ENCODE results near the gene TIPRL.
A peak's percentile ranks its signal among the peaks of the same experiment; 100 is the strongest.
"Not testable (repeated sequence)": the region's sequence is repeated elsewhere in the genome, so short reads cannot be mapped to it uniquely, and the experiment has no call there.

TIPRL gene

GRCh38 chr1:168161459-168161858, 17.3 kb upstream of the TIPRL start:
- no peak for TF ChIP-seq TAF1 (IDR thresholded peaks at IDR 0.05; ENCODE audit: borderline replicate concordance, low read depth, low read length)
- no peak for TF ChIP-seq POLR2AphosphoS5 (IDR thresholded peaks at IDR 0.05; ENCODE audit: low read depth, low read length)
- no peak for TF ChIP-seq POLR2A (IDR thresholded peaks at IDR 0.05; ENCODE audit: low read depth, low read length)
- no peak for FAIRE-seq
- no peak for DNase-seq (ENCODE audit: insufficient read length)

GRCh38 chr1:168163670-168164069, 15.1 kb upstream of the TIPRL start:
- FAIRE-seq = no peak
- TF ChIP-seq POLR2AphosphoS5 (IDR thresholded peaks at IDR 0.05; ENCODE audit: low read depth, low read length) = no peak
- no peak for TF ChIP-seq TAF1 (IDR thresholded peaks at IDR 0.05; ENCODE audit: borderline replicate concordance, low read depth, low read length)
- no peak for TF ChIP-seq POLR2A (IDR thresholded peaks at IDR 0.05; ENCODE audit: low read depth, low read length)
- DNase-seq (ENCODE audit: insufficient read length) = no peak

- FAIRE-seq (no peak), DNase-seq (ENCODE audit: insufficient read length) (no peak)
- TF ChIP-seq POLR2AphosphoS5 (IDR thresholded peaks at IDR 0.05; ENCODE audit: low read depth, low read length) (no peak), POLR2A (IDR thresholded peaks at IDR 0.05; ENCODE audit: low read depth, low read length) (no peak), TAF1 (IDR thresholded peaks at IDR 0.05; ENCODE audit: borderline replicate concordance, low read depth, low read length) (no peak)
Observed at GRCh38 chr1:168164771-168165170, 14.0 kb upstream of the TIPRL start.

GRCh38 chr1:168167806-168168205, 11.0 kb upstream of the TIPRL start:
- FAIRE-seq (no peak), DNase-seq (ENCODE audit: insufficient read length) (no peak)
- no peak for TF ChIP-seq POLR2AphosphoS5 (IDR thresholded peaks at IDR 0.05; ENCODE audit: low read depth, low read length)
- TF ChIP-seq POLR2A (IDR thresholded peaks at IDR 0.05; ENCODE audit: low read depth, low read length) = no peak
- no peak for TF ChIP-seq TAF1 (IDR thresholded peaks at IDR 0.05; ENCODE audit: borderline replicate concordance, low read depth, low read length)

GRCh38 chr1:168170564-168171508, 7.9 kb upstream of the TIPRL start:
- no peak for DNase-seq (ENCODE audit: insufficient read length)
- TF ChIP-seq POLR2AphosphoS5 (IDR thresholded peaks at IDR 0.05; ENCODE audit: low read depth, low read length) (no peak), TAF1 (IDR thresholded peaks at IDR 0.05; ENCODE audit: borderline replicate concordance, low read depth, low read length) (no peak), POLR2A (IDR thresholded peaks at IDR 0.05; ENCODE audit: low read depth, low read length) (no peak)
- no peak for FAIRE-seq

- DNase-seq (ENCODE audit: insufficient read length) = no peak
- no peak for TF ChIP-seq POLR2AphosphoS5 (IDR thresholded peaks at IDR 0.05; ENCODE audit: low read depth, low read length)
- no peak for TF ChIP-seq POLR2A (IDR thresholded peaks at IDR 0.05; ENCODE audit: low read depth, low read length)
- no peak for TF ChIP-seq TAF1 (IDR thresholded peaks at IDR 0.05; ENCODE audit: borderline replicate concordance, low read depth, low read length)
- no peak for FAIRE-seq
Observed at GRCh38 chr1:168172250-168172915, 6.4 kb upstream of the TIPRL start.

GRCh38 chr1:168178227-168178637, 530 bp upstream of the TIPRL start:
- TF ChIP-seq POLR2A (IDR thresholded peaks at IDR 0.05; ENCODE audit: low read depth, low read length) = no peak
- TF ChIP-seq POLR2AphosphoS5 (IDR thresholded peaks at IDR 0.05; ENCODE audit: low read depth, low read length) = no peak
- no peak for TF ChIP-seq TAF1 (IDR thresholded peaks at IDR 0.05; ENCODE audit: borderline replicate concordance, low read depth, low read length)

GRCh38 chr1:168179438-168180147, 831 bp downstream of the TIPRL start:
- FAIRE-seq (no peak), DNase-seq (ENCODE audit: insufficient read length) (no peak)
- TF ChIP-seq TAF1 (IDR thresholded peaks at IDR 0.05; ENCODE audit: borderline replicate concordance, low read depth, low read length) (0 out of 2 replicates have a peak, but pooled peaks have one; percentile 20), POLR2AphosphoS5 (IDR thresholded peaks at IDR 0.05; ENCODE audit: low read depth, low read length) (no peak; the same call in none of the 2 replicates), POLR2A (IDR thresholded peaks at IDR 0.05; ENCODE audit: low read depth, low read length) (no peak)

More at GRCh38 chr1:168178227-168178637, 530 bp upstream of the TIPRL start:
- DNase-seq (ENCODE audit: insufficient read length) = no peak
- FAIRE-seq = no peak

GRCh38 chr1:168180148-168180524, 1.4 kb downstream of the TIPRL start:
- DNase-seq (ENCODE audit: insufficient read length) (no peak), FAIRE-seq (no peak)
- TF ChIP-seq TAF1 (IDR thresholded peaks at IDR 0.05; ENCODE audit: borderline replicate concordance, low read depth, low read length) = no peak
- no peak for TF ChIP-seq POLR2A (IDR thresholded peaks at IDR 0.05; ENCODE audit: low read depth, low read length)
- no peak for TF ChIP-seq POLR2AphosphoS5 (IDR thresholded peaks at IDR 0.05; ENCODE audit: low read depth, low read length)

GRCh38 chr1:168181063-168181720, 2.4 kb downstream of the TIPRL start:
- DNase-seq (ENCODE audit: insufficient read length); FAIRE-seq: not testable (repeated sequence)

- FAIRE-seq = no peak
- no peak for TF ChIP-seq POLR2A (IDR thresholded peaks at IDR 0.05; ENCODE audit: low read depth, low read length)
- no peak for TF ChIP-seq POLR2AphosphoS5 (IDR thresholded peaks at IDR 0.05; ENCODE audit: low read depth, low read length)
- TF ChIP-seq TAF1 (IDR thresholded peaks at IDR 0.05; ENCODE audit: borderline replicate concordance, low read depth, low read length) = no peak
Observed at GRCh38 chr1:168187177-168187576, 8.4 kb downstream of the TIPRL start.

More at GRCh38 chr1:168187177-168187576, 8.4 kb downstream of the TIPRL start:
- no peak for DNase-seq (ENCODE audit: insufficient read length)
